ENCODE results near the gene UGT2B10.
"Not testable (repeated sequence)": the region's sequence is repeated elsewhere in the genome, so short reads cannot be mapped to it uniquely, and the experiment has no call there.

UGT2B10 gene

DNA sequence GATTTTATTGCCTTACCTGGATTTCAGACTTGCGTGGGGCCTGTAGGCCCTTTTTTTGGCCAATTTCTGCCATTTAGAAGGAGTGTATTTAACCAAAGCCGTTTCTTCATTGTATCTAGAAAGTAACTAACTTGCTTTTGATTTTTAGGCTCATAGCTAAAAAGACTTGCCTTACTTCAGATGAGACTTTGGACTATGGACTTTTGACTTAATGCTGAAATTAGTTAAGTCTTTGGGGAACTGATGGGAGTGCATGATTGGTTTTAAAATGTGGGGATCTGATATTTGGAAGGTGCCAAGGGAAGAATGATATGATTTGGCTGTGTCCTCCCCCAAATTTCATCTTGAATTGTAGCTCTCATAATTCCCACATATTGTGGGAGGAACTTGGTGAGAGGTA lies 7.7 kb upstream of the UGT2B10 start:
- TF ChIP-seq, protein P1, sequence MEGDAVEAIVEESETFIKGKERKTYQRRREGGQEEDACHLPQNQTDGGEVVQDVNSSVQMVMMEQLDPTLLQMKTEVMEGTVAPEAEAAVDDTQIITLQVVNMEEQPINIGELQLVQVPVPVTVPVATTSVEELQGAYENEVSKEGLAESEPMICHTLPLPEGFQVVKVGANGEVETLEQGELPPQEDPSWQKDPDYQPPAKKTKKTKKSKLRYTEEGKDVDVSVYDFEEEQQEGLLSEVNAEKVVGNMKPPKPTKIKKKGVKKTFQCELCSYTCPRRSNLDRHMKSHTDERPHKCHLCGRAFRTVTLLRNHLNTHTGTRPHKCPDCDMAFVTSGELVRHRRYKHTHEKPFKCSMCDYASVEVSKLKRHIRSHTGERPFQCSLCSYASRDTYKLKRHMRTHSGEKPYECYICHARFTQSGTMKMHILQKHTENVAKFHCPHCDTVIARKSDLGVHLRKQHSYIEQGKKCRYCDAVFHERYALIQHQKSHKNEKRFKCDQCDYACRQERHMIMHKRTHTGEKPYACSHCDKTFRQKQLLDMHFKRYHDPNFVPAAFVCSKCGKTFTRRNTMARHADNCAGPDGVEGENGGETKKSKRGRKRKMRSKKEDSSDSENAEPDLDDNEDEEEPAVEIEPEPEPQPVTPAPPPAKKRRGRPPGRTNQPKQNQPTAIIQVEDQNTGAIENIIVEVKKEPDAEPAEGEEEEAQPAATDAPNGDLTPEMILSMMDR (IDR thresholded peaks at IDR 0.05; ENCODE audit: extremely low read depth, insufficient read depth, missing control alignments): no peak
- no peak for DNase-seq (ENCODE audit: low spot score)
- in situ Hi-C loops (cut with MboI; ENCODE audit: low pct_unique_long_range_greater_than_20kb, low sequenced_read_pairs, unreplicated experiment): no loop called here

GRCh38 chr4:68810919-68811318 lies 4.9 kb upstream of the UGT2B10 start:
- no peak for DNase-seq (ENCODE audit: low spot score)
- in situ Hi-C loops (cut with MboI; ENCODE audit: low pct_unique_long_range_greater_than_20kb, low sequenced_read_pairs, unreplicated experiment): no loop called here
- TF ChIP-seq, protein P1 (IDR thresholded peaks at IDR 0.05; ENCODE audit: extremely low read depth, insufficient read depth, missing control alignments): no peak

- DNase-seq (ENCODE audit: low spot score); in situ Hi-C loops (cut with MboI; ENCODE audit: low pct_unique_long_range_greater_than_20kb, low sequenced_read_pairs, unreplicated experiment): not testable (repeated sequence)
These were observed 844 bp downstream of the UGT2B10 start for GRCh38 chr4:68816410-68817265.

- in situ Hi-C loops (cut with MboI; ENCODE audit: low pct_unique_long_range_greater_than_20kb, low sequenced_read_pairs, unreplicated experiment): no loop called here
- DNase-seq (ENCODE audit: low spot score): no peak
- TF ChIP-seq, protein P1 (IDR thresholded peaks at IDR 0.05; ENCODE audit: extremely low read depth, insufficient read depth, missing control alignments): no peak
These were observed 1.6 kb downstream of the UGT2B10 start for GRCh38 chr4:68817386-68817785.

DNA sequence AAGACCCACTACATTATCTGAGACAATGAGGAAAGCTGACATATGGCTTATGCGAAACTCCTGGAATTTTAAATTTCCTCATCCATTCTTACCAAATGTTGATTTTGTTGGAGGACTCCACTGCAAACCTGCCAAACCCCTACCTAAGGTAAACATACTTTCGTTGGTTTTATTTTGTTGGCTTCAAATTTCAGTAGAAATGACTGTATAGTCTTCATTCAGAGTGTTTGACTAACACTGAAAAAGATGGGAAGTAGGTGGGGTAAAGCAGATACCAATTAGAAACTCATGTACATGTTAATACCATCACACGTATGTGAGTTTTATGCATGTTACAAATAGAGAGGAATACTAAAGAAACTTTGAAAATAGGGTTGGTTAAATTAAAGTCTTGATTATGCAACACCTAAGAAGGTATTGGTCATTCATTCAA lies 2.3 kb downstream of the UGT2B10 start:
- in situ Hi-C loops (cut with MboI; ENCODE audit: low pct_unique_long_range_greater_than_20kb, low sequenced_read_pairs, unreplicated experiment); DNase-seq (ENCODE audit: low spot score): not testable (repeated sequence)

- in situ Hi-C loops (cut with MboI; ENCODE audit: low pct_unique_long_range_greater_than_20kb, low sequenced_read_pairs, unreplicated experiment): no loop called here
- no peak for DNase-seq (ENCODE audit: low spot score)
- TF ChIP-seq, protein P1 (IDR thresholded peaks at IDR 0.05; ENCODE audit: extremely low read depth, insufficient read depth, missing control alignments): no peak
These were observed 15.8 kb downstream of the UGT2B10 start for GRCh38 chr4:68831642-68832041.

DNA sequence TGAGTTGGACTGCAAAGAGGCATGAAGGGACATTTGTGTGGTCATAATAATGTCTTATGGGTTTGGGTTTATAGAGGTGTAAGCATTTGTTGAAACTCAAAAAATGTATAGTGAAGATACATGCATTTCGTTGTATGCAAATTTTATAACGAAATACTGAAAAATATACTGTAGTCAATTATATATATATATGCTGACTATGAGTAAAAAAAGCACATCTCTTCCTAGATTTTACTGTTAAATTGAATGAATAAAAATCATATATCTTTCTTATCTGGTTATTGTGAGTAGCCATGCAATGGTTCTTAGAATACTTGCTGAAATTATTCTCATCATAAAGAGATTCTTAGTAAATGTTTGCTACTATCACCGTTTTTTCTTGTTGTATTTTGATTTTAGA lies 34.5 kb downstream of the UGT2B10 start:
- DNase-seq (ENCODE audit: low spot score): no peak
- TF ChIP-seq, protein P1 (IDR thresholded peaks at IDR 0.05; ENCODE audit: extremely low read depth, insufficient read depth, missing control alignments): no peak
- in situ Hi-C loops (cut with MboI; ENCODE audit: low pct_unique_long_range_greater_than_20kb, low sequenced_read_pairs, unreplicated experiment): no loop called here

Data from GM13977 (cell line).